ENCODE data around the gene ARID1B. TPM values are rescaled to one million over a fixed set of nuclear protein-coding genes. Genes with fewer than 3 reads are reported as not detected.

The ARID1B gene
- total and polyA plus RNA-seq, 2 of the 4 experiments (the other 2 are of a cell fraction): 14.5 to 20.1 TPM

DNA sequence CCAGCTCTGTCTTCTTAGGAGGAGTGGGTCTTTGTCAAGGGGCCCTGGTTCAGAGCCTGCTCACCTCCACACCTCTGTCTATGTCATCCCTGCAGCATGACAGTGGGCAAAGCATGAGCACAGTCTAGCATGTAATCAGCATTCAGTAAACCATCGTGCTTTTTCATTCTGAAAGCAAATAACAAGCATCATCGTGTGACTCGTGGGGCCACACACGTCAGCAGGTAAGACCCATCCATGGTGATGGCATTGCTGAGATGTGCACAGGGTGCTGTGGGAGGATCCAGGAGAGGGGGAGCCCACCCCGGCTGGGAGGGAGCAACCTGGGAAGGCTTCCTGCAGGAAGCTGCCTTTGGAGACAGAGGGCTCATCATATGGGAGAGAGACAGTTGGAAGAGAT is 439.4 kb downstream of the ARID1B start:
- H3K4me1 ChIP-seq (ENCODE audit: control insufficient read depth, insufficient read depth, low read length): peaks cover 8% of the 10 kb centered on the region
- TF ChIP-seq MAFK (IDR thresholded peaks at IDR 0.05; ENCODE audit: low read depth, low read length) (no peak), SMC3 (IDR thresholded peaks at IDR 0.05; ENCODE audit: low read depth, low read length) (no peak), BHLHE40 (IDR thresholded peaks at IDR 0.05; ENCODE audit: low read depth, low read length) (no peak), POLR2A (IDR thresholded peaks at IDR 0.05; ENCODE audit: low read depth, low read length) (no peak), RCOR1 (IDR thresholded peaks at IDR 0.05; ENCODE audit: insufficient replicate concordance, low read length) (no peak)
- TF ChIP-seq, protein P1, sequence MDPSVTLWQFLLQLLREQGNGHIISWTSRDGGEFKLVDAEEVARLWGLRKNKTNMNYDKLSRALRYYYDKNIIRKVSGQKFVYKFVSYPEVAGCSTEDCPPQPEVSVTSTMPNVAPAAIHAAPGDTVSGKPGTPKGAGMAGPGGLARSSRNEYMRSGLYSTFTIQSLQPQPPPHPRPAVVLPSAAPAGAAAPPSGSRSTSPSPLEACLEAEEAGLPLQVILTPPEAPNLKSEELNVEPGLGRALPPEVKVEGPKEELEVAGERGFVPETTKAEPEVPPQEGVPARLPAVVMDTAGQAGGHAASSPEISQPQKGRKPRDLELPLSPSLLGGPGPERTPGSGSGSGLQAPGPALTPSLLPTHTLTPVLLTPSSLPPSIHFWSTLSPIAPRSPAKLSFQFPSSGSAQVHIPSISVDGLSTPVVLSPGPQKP (IDR thresholded peaks at IDR 0.05; ENCODE audit: borderline replicate concordance, low read depth, low read length): no peak
- H3K9me3 ChIP-seq (ENCODE audit: control insufficient read depth, insufficient read depth, low read length): no peaks in the 10 kb centered on the region
- H2BK120ac ChIP-seq (ENCODE audit: low read depth, low read length): no peak overlapping the region
- H2BK5ac ChIP-seq (ENCODE audit: low read depth, low read length, poor library complexity, severe bottlenecking): no peak overlapping the region
- BruUV-seq (replicated peaks): no TSS peak
- intact Hi-C loops (cut with micrococcal nuclease): no loop called here
- CTCF ChIA-PET: no interaction called here
- no peak overlapping the region for H3K18ac ChIP-seq (ENCODE audit: low read depth, low read length)
- H2AK5ac ChIP-seq (ENCODE audit: low read depth, low read length): no peak overlapping the region
- no peak overlapping the region for H3K27ac ChIP-seq (ENCODE audit: insufficient read depth, low read length)
- no peak overlapping the region for H4K91ac ChIP-seq (ENCODE audit: insufficient read depth, low read depth, low read length)
- no peak overlapping the region for H3K4ac ChIP-seq (ENCODE audit: low read depth, low read length)
- H3K4me3 ChIP-seq (ENCODE audit: insufficient read depth, low read depth, low read length): no peak overlapping the region
- no peaks in the 10 kb centered on the region for H3K36me3 ChIP-seq (ENCODE audit: control insufficient read depth, insufficient read depth, low read length)
- dilution Hi-C loops (cut with HindIII; ENCODE audit: low sequenced_read_pairs, unreplicated experiment): no loop called here
- no peak overlapping the region for H3K23ac ChIP-seq (ENCODE audit: low read depth, low read length)
- H3K14ac ChIP-seq (replicated peaks; ENCODE audit: low read depth, low read length): no peak overlapping the region
- no peak overlapping the region for H3K56ac ChIP-seq (ENCODE audit: extremely low read depth, insufficient read depth, low read length)
- no peak overlapping the region for H2AK9ac ChIP-seq (replicated peaks; ENCODE audit: low read depth, low read length, poor library complexity)
- H4K5ac ChIP-seq (ENCODE audit: low read depth, low read length): no peak overlapping the region
- DNase-seq (no peak), ATAC-seq (ENCODE audit: low read depth) (no peak)
- in situ Hi-C loops (cut with MboI; ENCODE audit: low sequenced_read_pairs): no loop called here
- POLR2A ChIA-PET (ENCODE audit: unreplicated experiment): no interaction called here
- no peak overlapping the region for H4K8ac ChIP-seq (ENCODE audit: low read depth in 2 of 2, low read length in 2 of 2)
- no peak overlapping the region for H2AFZ ChIP-seq (replicated peaks; ENCODE audit: low read length, poor library complexity)
- no peaks in the 10 kb centered on the region for H3K27me3 ChIP-seq (ENCODE audit: control insufficient read depth, insufficient read depth, low read length)
- H3K9ac ChIP-seq (ENCODE audit: low read depth, low read length): no peak overlapping the region
- 90% methylated on average over 2 of the region's 5 CpGs; no CpG with 5 or more reads in 1 of the 2 experiments for WGBS, 2 experiments (ENCODE audit: extremely low coverage in 2 of 2, insufficient read length in 1 of 2)
- H2BK20ac ChIP-seq (ENCODE audit: low read depth, low read length): no peak overlapping the region
- no peak overlapping the region for H2BK15ac ChIP-seq (ENCODE audit: low read depth, low read length)
- H4K20me1 ChIP-seq (ENCODE audit: insufficient read depth, low read length): no peaks in the 10 kb centered on the region
- peaks cover 0 to 6% of the 10 kb centered on the region in 2 experiments; a peak in 1 of 4 replicates for H3K79me1 ChIP-seq (ENCODE audit: low read depth in 1 of 2, low read length in 2 of 2)
- no peak overlapping the region for H3K4me2 ChIP-seq (ENCODE audit: low read depth, low read length)
- H3K9me1 ChIP-seq (ENCODE audit: insufficient read depth, low read length): peaks cover 6% of the 10 kb centered on the region

Data from IMR-90 (cell line).